Fibroblast of the conjunctiva (primary cell): Measurements from ENCODE around the gene CAV3.
A peak's percentile ranks its signal among the peaks of the same experiment; 100 is the strongest.

Experiments
- DNase-seq: peaks from one replicate; pipeline ENCODE4 v3.0.0-alpha.2; 2010; ENCODE audit warnings: low read depth

CAV3 gene

GRCh38 chr3:8734908-8735307, 1.3 kb downstream of the CAV3 start:
- no peak for DNase-seq

GRCh38 chr3:8736436-8736835, 2.8 kb downstream of the CAV3 start:
- no peak for DNase-seq

- DNase-seq = no peak
Observed at GRCh38 chr3:8737301-8737700, 3.7 kb downstream of the CAV3 start.

GRCh38 chr3:8737823-8738222, 4.2 kb downstream of the CAV3 start:
- DNase-seq = no peak

- DNase-seq = no peak
Observed at GRCh38 chr3:8738639-8739038, 5.0 kb downstream of the CAV3 start.

- DNase-seq = peak; percentile 26
Observed at GRCh38 chr3:8739757-8740504, 6.3 kb downstream of the CAV3 start.

- peak; percentile 34 for DNase-seq
Observed at GRCh38 chr3:8741581-8742261, 8.1 kb downstream of the CAV3 start.

- peak; percentile 31 for DNase-seq
Observed at GRCh38 chr3:8743021-8743601, 9.5 kb downstream of the CAV3 start.

GRCh38 chr3:8743911-8744310, 10.3 kb downstream of the CAV3 start:
- no peak for DNase-seq

GRCh38 chr3:8745619-8746370, 12.2 kb downstream of the CAV3 start:
- DNase-seq = no peak

- no peak for DNase-seq
Observed at GRCh38 chr3:8746780-8747345, 13.3 kb downstream of the CAV3 start.

GRCh38 chr3:8749316-8749715, 15.7 kb downstream of the CAV3 start:
- DNase-seq = no peak

- no peak for DNase-seq
Observed at GRCh38 chr3:8752832-8753231, 19.2 kb downstream of the CAV3 start.

- no peak for DNase-seq
Observed at GRCh38 chr3:8755097-8755496, 21.5 kb downstream of the CAV3 start.

GRCh38 chr3:8755564-8756237, 22.1 kb downstream of the CAV3 start:
- DNase-seq = no peak

- DNase-seq = no peak
Observed at GRCh38 chr3:8756671-8757070, 23.1 kb downstream of the CAV3 start.

GRCh38 chr3:8757551-8758518, 24.2 kb downstream of the CAV3 start:
- DNase-seq = no peak

GRCh38 chr3:8759038-8759707, 25.6 kb downstream of the CAV3 start:
- DNase-seq = no peak

GRCh38 chr3:8760091-8760490, 26.5 kb downstream of the CAV3 start:
- no peak for DNase-seq

- no peak for DNase-seq
Observed at GRCh38 chr3:8760506-8760905, 26.9 kb downstream of the CAV3 start.
